Measurements from ENCODE around the gene TNNT2. TPM values are rescaled to one million over a fixed set of nuclear protein-coding genes. Genes with fewer than 3 reads are reported as not detected.

TNNT2 gene
- total and polyA plus RNA-seq, 2 of the 8 experiments (the other 6 are each of a cell fraction or from before 2014, with no cell fraction given): 3.1 to 21.0 TPM

DNA sequence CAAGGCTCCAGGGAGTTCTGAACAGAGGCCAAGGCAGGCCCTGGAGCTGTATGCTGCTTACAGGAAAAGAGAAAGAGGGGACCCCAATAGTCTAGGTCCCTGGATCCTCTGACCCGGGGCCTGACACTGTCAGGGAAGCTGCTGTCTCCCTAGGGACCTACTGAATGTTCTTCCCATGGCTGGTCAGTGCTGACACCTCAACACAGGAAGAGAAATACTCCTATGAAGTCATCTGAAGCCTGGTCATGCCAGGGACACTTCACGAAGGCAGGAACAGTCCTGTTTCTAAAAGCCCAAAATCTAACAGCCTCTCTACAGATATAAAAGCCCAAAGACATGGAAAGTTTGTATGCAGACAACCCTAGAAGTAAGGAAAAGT lies 23.4 kb upstream of the TNNT2 start:
- Histone ChIP-seq H2AFZ (ENCODE audit: low read length) (no peak overlapping the region), H2BK15ac (ENCODE audit: low read length) (no peak overlapping the region), H2AK5ac (ENCODE audit: low read depth, low read length) (no peak overlapping the region), H3K27me3 (replicated peaks in 1 of 4; ENCODE audit: control insufficient read depth in 3 of 4, extremely low read depth in 1 of 4, insufficient read depth in 3 of 4, low read length in 3 of 4) (peaks cover 0 to 12% (median 2%) of the 10 kb centered on the region in 4 experiments; a peak in 5 of 7 replicates), H2BK12ac (ENCODE audit: low read depth, low read length) (peak overlapping the region; percentile 44; the same call in 1 of the 2 replicates), H4K5ac (ENCODE audit: insufficient read length, low read depth, low read length) (no peak overlapping the region), H3K4me3 (ENCODE audit: extremely low read depth in 1 of 4, insufficient read depth in 2 of 4, low read depth in 3 of 4, low read length in 4 of 4) (no peak overlapping the region), H3K23ac (ENCODE audit: insufficient read length) (no peak overlapping the region), H2BK120ac (replicated peaks; ENCODE audit: low read depth, low read length) (no peak overlapping the region), H3K9ac (replicated peaks in 1 of 4; ENCODE audit: extremely low read depth in 1 of 4, low read depth in 3 of 4, low read length in 3 of 4) (no peak overlapping the region), H4K8ac (ENCODE audit: extremely low read depth, insufficient read depth, low read length) (no peak overlapping the region), H4K20me1 (replicated peaks in 1 of 2; ENCODE audit: control insufficient read depth in 1 of 2, insufficient read depth in 2 of 2, low read length in 2 of 2) (peaks cover 0 to 3% of the 10 kb centered on the region in 2 experiments), H3K79me1 (ENCODE audit: low read depth, low read length) (peaks cover 2% of the 10 kb centered on the region), H3K4me2 (ENCODE audit: insufficient read depth in 1 of 2, low read depth in 2 of 2, low read length in 2 of 2) (no peak overlapping the region; a peak in 1 of 4 replicates), H3K23me2 (ENCODE audit: low read depth, low read length) (peaks cover 5% of the 10 kb centered on the region; the same call in 1 of the 2 replicates), H4K91ac (replicated peaks; ENCODE audit: insufficient read length, low read length) (no peak overlapping the region), H3K79me2 (ENCODE audit: control insufficient read depth in 1 of 2, insufficient read depth in 2 of 2, low read length in 2 of 2) (peaks cover 0 to 3% of the 10 kb centered on the region in 2 experiments; a peak in 1 of 4 replicates), H3K18ac (ENCODE audit: extremely low read depth, low read length) (no peak overlapping the region), H3K4ac (replicated peaks; ENCODE audit: insufficient read length, low read depth, low read length) (no peak overlapping the region), H3K9me3 (ENCODE audit: insufficient read depth in 2 of 2, low read depth in 1 of 2, low read length in 1 of 2) (no peaks in the 10 kb centered on the region), H3K27ac (ENCODE audit: low read depth, low read length) (no peak overlapping the region), H3K36me3 (ENCODE audit: control insufficient read depth in 2 of 4, insufficient read depth in 4 of 4, low read length in 3 of 4) (no peaks in the 10 kb centered on the region), H3K14ac (ENCODE audit: insufficient read length) (no peak overlapping the region), H3K56ac (replicated peaks; ENCODE audit: insufficient read length, low read depth, low read length) (no peak overlapping the region), H2BK20ac (ENCODE audit: low read length) (no peak overlapping the region), H3K4me1 (replicated peaks in 1 of 4; ENCODE audit: control insufficient read depth in 3 of 4, insufficient read depth in 4 of 4, low read length in 3 of 4) (peaks cover 3 to 19% (median 14%) of the 10 kb centered on the region in 4 experiments), H2BK5ac (ENCODE audit: low read depth, low read length) (no peak overlapping the region)
- DNase-seq (ENCODE audit: low read depth in 1 of 2, low spot score in 2 of 2): no peak
- no peak for FAIRE-seq
- no peak for TF ChIP-seq CBX8 (IDR thresholded peaks at IDR 0.05; ENCODE audit: borderline replicate concordance, low read depth, low read length)
- TF ChIP-seq GTF2F1 (IDR thresholded peaks at IDR 0.05; ENCODE audit: borderline replicate concordance, low read depth, low read length): no peak
- TF ChIP-seq CTBP2 (IDR thresholded peaks at IDR 0.05; ENCODE audit: borderline replicate concordance, insufficient read depth, insufficient read length, low read length): no peak
- TF ChIP-seq TCF12 (IDR thresholded peaks at IDR 0.05; ENCODE audit: low read depth, low read length): no peak
- TF ChIP-seq SP2 (IDR thresholded peaks at IDR 0.05; ENCODE audit: low read length): no peak
- no peak for TF ChIP-seq YY1 (IDR thresholded peaks at IDR 0.05; ENCODE audit: low read depth, low read length)
- 89% methylated on average over 2 of the region's 2 CpGs; no CpG with 5 or more reads in 1 of the 2 experiments for WGBS, 2 experiments (ENCODE audit: extremely low coverage in 1 of 2, insufficient coverage in 1 of 2, insufficient read length in 1 of 2, insufficient replicate concordance in 2 of 2, low coverage in 1 of 2, low lambda C conversion rate in 2 of 2, missing lambda C conversion rate in 1 of 2)
- ChIA-PET POLR2A (ENCODE audit: partially characterized antibody) (interaction anchor here (1.3 to 2.2 kb wide), 6 partner anchors 9 to 69 kb away, joined by 4 to 13 read pairs (median 6); partner anchors contain the start of gene PHLDA3), CTCF (ENCODE audit: partially characterized antibody) (interaction anchor here (0.9 to 14.7 kb wide), 7 partner anchors 9 to 147 kb away, joined by 3 to 371 read pairs (median 5); partner anchors contain the start of gene TNNT2)

Measured in H1 (cell line).